B cell (primary cell): Measurements from ENCODE around the gene PLCG1.

ENCODE experiments used
- EZH2 ChIP-seq: IDR thresholded peaks from 2 replicates; pipeline ENCODE4 v1.6.1; 2012; ENCODE audit warnings: borderline replicate concordance, low read depth, mild to moderate bottlenecking, moderate library complexity, low read length; ENCODE audit not compliant: insufficient read depth, poor library complexity, severe bottlenecking
- TF ChIP-seq, protein P1 (sequence below): fragments of 200-600 bp; IDR thresholded peaks from one replicate; pipeline ENCODE4 v1.8.0; 2022; ENCODE audit warnings: antibody characterized with exemption, mild to moderate bottlenecking

GRCh38 chr20:41191562-41192500 lies 54.5 kb downstream of the PLCG1 start:
- TF ChIP-seq EZH2 = no peak
- TF ChIP-seq, protein P1, sequence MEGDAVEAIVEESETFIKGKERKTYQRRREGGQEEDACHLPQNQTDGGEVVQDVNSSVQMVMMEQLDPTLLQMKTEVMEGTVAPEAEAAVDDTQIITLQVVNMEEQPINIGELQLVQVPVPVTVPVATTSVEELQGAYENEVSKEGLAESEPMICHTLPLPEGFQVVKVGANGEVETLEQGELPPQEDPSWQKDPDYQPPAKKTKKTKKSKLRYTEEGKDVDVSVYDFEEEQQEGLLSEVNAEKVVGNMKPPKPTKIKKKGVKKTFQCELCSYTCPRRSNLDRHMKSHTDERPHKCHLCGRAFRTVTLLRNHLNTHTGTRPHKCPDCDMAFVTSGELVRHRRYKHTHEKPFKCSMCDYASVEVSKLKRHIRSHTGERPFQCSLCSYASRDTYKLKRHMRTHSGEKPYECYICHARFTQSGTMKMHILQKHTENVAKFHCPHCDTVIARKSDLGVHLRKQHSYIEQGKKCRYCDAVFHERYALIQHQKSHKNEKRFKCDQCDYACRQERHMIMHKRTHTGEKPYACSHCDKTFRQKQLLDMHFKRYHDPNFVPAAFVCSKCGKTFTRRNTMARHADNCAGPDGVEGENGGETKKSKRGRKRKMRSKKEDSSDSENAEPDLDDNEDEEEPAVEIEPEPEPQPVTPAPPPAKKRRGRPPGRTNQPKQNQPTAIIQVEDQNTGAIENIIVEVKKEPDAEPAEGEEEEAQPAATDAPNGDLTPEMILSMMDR = no peak
